LNCAP (cell line): ENCODE data around the gene HEATR9.

Experiments
- CTCF ChIP-seq: fragments of 450-650 bp; IDR thresholded peaks from 2 replicates; pipeline ENCODE4 v1.5.1; 2017; ENCODE audit warnings: mild to moderate bottlenecking

Gene HEATR9

GRCh38 chr17:35868737-35869136, at the start of gene HEATR9:
TSS of gene HEATR9 (minus strand) at chr17:35868891. CDS start at chr17:35868742, 149 bp downstream.
- no peak for TF ChIP-seq CTCF

GRCh38 chr17:35917519-35918213, 49.0 kb upstream of the HEATR9 start:
- no peak for TF ChIP-seq CTCF

GRCh38 chr17:35915153-35915964, 46.7 kb upstream of the HEATR9 start:
- no peak for TF ChIP-seq CTCF

- no peak for TF ChIP-seq CTCF
These were observed 45.7 kb upstream of the HEATR9 start for GRCh38 chr17:35914354-35914753.

- no peak for TF ChIP-seq CTCF
These were observed 44.9 kb upstream of the HEATR9 start for GRCh38 chr17:35913609-35914008.

- no peak for TF ChIP-seq CTCF
These were observed 44.3 kb upstream of the HEATR9 start for GRCh38 chr17:35912942-35913341.

- TF ChIP-seq CTCF: no peak
These were observed 43.7 kb upstream of the HEATR9 start for GRCh38 chr17:35912339-35912912.
